Suppressor macrophage (primary cell): Measurements from ENCODE around the gene KRTAP10-6.
"Not testable (repeated sequence)": the region's sequence is repeated elsewhere in the genome, so short reads cannot be mapped to it uniquely, and the experiment has no call there.

ENCODE experiments used
- DNase-seq, 4 experiments: peaks; one replicate each; pipeline ENCODE4 v3.0.0-alpha.2; 2020 to 2022

The KRTAP10-6 gene

DNA sequence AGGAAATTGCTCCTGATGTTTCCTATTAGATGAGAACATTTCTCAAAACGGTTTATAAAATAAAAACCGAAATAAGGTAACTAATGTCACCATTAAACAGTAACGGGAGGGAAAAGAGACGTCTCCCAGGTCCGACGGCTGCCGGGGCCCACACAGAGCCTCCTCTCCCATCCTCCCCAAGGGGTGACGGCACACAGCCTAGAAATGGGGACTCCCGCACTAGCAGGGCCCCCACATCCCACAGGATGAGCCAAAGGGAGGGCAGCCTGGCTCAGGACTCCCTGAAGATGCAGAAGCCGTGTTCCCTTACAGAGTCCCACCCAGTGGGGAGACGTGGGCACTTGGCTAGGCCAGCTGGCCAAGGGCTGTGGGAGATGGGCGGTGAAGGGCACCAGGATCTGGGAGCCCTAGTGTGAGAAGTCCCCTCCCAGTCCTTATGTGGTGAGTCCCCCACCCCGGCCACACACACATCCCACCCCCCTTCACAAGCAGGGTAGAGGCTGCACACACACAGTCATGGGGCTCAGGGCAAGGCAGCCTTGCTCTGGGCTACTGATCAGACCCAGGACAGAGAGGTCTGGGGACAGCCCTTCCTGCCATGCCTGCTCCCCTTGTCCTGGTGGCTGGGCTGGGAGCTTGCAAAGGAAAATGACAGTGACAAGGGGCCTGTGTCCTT, 37.0 kb downstream of the KRTAP10-6 start:
- no peak for DNase-seq

DNA sequence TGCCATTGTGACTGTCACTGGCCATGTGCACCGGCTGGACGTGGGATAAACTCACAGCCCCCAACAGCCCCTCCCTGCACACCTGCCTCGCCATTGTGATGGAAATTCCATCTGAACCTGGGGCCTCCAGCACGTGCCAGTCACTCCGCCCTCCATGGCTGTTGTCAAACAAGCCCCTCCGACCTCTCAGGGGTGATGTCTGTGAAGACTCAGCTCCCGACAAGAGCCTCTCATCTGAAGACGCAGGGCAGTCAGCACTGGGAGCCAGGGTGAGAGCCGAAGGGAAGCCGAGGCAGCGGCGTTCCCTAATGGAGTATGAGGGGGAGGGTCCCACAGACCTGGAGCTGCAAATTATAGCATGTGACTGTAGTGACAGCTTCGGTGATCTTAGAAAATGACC, 39.6 kb downstream of the KRTAP10-6 start:
- DNase-seq: no peak

DNA sequence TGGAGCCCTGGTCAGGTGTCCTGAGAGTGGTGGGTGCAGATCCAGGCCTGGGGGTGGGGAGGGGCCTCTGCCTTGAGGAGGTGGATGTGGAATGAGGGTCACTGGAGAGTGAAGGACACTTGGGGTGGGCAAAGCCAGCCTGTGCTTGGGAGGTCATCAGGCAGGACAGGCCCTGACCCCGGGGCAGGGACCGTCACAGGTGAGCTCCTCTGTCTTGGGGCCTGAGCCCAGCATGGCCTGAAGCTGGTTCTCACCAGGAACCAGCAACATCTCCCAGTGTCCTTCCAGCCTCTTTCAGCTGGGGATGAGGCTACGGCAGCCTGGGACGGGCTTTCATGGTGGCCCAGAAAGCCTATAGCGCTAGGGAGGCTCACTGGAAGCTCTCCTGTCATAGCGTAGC, 40.2 kb downstream of the KRTAP10-6 start:
- DNase-seq: no peak

DNA sequence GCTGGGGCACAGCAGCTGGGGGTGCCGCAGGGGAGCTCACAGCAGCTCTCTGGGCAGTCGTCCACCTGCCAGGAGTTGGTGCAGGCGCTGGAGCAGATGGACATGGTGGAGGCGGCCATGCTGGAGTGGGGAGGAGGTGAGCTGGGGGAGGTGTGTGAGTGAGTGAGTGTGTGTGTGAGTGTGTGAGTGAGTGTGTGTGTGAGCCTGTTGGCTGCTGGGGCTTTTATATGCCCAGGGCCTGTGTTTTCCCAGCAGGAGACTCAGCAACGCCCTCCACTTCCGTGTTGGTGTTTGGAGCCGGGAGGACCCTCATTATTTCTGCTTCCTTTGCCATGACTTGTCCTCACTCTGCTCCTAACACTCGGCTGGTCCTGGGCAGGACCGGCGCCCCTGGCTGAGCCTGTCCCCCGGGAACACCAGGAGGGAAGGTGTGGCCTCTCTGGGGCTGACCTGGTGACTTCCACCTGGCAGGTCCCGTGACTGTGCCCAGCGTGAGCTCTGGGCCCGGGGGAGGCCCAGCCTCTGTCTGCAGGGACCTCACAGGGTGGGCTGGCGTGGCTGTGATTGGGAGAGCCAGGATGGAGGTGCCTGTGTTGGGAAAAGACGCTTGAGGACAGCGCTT, 40.9 kb downstream of the KRTAP10-6 start, which contains the start of gene KRTAP10-2:
KRTAP10-2 (minus strand) TSS at position 166 of the 622 bp plus-strand sequence; CDS start at position 119, 47 bp downstream.
- DNase-seq: no peak

DNA sequence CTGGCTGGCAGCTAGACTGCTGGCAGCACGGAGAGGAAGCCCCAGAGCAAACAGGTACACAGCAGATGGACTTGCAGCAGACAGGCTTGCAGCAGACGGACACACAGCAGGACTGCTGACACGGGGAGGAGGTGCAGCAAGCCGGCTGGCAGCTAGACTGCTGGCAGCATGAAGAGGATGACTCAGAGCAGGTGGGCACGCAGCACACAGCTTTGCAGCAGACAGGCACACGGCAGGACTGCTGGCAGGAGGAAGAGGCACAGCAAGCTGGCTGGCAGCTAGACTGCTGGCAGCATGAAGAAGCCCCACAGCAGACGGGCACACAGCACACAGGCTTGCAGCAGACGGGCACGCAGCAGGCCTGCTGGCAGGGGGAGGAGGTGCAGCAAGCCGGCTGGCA, 41.5 kb downstream of the KRTAP10-6 start:
- no peak for DNase-seq

DNA sequence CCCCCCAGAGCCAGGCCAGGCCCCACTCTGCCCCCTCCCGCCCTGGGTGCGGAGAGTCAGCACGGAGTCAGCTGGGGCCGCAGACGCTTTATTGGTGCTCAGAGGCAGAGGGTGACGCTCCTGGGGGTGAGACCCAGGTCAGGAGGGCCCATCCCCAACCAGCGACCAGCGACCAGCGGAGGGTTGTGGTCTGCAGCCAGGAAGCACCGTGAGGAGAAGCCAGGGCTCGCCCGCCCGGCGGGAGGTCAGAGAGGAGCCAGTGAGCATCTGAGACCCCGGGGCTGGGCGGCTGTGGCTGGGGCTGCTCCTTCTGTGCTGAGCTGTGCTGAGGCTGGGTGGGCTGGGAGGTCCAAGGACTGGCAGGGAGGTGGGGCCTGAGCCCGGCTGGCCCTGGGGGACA, 42.0 kb downstream of the KRTAP10-6 start:
- not testable (repeated sequence) for DNase-seq

DNA sequence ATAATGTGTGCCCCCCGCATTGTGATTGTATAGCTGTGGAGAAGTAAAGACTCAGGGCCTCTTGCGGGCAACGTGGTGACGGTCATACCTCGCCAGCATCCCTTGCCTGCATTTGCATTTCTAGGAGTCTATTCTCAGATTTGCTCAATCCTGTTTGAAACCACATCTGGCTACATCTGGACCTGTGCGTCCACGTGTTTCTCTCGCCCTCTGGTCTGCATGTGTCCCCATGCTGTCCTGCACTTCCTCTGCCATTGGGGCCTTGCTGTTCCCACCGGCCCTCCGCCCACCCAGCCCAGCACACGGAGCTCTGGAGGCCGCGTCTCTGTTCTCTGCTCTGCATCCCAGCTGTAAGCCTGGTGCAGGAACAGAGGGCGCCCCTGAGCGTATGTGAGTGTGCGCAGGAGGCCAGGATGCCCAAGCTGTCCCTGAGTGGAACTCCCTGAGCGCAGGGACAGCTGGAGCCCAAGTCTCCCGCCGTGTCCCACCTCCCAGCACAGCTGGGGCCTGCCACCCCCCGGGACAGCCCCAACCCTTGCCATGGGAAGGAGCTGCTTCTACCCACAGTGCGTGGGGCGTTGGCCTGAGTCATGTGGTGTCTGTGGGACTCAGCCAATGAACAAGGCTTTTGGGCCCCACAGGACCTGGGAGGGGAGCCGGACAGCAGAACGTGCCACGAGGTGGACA, 42.6 kb downstream of the KRTAP10-6 start:
- no peak for DNase-seq

DNA sequence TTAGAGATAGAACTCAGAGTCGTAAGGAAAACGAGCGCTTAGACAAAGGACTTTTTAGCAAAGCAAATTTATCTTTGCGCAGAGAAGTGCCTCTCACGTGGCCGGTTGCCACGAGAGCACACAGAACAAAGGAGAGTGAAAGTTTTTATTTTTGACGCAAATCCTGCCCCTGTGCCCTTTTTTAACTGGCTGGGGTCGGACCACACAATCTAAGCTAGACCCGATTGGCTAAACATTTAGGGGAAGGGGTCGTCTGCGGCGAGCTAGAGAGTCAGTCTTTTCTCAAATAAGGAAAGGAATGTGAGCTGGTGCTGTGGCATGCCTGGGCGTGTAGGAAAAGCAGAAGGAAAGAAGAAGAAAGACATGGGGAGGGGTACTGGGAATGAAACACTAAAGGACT, 43.4 kb downstream of the KRTAP10-6 start:
- no peak for DNase-seq

DNA sequence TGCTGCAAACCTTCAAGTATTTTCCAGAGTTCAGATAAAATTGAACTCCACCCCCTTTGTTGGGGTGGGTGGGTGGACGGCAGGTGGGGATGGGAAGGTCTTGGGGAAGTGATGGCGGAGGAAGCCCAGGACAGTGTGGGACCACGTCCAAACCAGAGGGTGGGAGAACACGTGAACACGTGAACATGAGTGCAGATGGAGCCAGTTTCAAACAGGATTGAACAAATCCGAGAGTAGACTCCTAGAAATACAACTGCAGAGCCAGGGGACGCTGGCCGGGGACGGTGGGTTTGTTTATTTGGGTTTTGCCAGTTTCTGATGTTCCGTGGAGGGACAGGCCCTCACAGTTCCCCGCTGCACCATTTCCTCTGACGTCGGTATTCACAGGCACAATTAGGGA, 43.9 kb downstream of the KRTAP10-6 start:
- DNase-seq: no peak

DNA sequence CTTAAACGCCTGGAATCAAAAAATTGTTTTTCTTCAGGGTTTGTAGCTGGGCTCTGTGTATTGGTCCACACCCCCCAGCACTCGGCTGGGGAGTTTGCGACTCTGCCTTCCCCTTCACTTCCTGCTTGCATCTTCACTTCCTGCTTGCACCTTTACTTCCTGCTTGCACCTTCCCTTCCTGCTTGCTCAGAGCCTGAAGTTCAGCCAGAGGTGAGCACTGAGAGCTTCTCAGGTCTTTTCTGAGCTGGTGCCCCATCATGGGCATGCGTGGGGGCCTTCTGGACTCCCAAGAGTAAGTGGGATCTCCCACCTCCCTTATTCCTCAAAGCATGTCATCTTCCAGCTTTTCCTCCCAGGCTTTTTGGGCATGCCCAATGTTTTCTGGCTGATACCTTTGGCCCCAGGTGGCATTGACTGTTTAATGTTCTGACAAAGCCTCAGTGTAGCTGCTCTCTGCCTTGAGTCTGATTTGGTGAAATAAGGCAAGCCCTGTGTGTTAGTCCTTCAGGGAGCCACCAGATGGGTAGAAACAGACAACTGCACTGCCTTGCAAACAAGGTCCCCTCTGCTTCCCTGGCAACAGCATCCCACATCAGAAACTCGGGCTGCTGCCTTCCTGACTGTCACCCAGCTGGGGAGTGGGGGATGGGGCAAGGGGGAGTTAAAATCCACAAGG, 44.5 kb downstream of the KRTAP10-6 start:
- no peak for DNase-seq

DNA sequence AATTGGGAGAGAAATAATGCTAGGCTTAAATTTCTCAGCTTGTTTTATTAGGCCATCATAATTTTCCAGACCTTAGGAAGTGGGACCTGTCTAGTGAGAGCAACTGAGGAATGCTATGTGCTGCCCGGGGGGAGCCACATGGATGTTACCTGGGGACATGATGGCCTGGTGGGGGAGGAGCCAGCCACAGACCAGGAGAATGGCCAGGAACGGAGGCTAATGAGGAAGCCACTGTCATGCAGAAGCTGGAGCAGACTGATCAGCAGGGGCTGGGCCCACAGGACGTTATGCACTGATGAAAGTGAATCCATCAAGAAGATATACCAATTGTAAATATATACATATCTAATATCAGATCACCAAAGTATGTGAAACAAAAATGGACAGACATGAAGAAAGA, 47.7 kb downstream of the KRTAP10-6 start:
- no peak for DNase-seq

DNA sequence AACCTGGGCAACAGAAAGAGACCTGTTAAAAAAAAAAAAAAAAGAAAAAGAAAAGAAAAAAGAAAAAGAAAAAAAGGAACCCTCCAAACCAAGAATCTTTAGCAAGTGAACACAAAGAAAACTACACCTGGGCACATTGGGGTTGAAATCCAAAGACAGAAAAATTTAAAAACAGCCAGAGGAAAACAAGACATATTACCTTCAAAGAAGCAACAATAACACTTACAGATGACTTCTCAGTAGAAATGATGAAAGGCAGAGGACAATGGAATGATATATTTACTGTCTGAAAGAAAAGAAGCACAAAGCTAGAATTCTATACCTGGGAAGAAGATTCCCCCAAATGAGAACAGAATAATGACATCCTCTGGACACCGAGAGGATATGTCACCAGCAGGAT, 49.6 kb downstream of the KRTAP10-6 start:
- no peak for DNase-seq
